ENCODE results near the gene RUNX1.

DNA sequence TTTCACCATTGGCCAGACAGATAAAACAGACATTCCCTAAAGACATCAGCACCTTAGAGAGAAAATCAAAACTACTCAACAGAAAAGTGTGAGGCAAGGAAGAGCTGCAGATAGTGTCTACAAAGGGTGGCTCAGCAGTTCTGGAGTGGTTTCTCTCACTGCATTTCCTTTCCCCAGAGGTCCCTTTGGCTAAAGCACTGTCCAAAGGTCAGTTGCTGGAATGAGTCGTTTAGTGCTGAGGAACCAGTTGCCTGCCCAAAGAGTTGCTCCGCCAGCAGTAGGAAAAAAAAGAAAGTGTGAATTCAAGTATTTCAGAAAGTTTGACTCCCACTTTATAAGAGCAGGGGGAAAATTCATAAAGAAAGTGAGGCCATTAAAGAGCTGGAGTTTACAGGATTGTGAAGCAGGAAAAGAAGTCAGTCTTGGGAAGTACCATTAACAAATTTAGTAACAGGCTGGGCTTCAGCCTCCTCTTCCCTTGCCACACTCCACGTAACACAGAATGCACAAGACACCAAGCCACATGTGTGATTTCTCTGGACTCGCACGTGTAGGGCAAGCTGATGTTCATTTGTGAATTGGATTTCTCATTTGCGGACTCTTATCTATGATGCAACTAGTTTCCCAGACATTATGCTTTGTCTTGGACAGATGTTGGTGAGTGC is 122.2 kb downstream of the RUNX1 start:
- TF ChIP-seq EZH2phosphoT487 (IDR thresholded peaks at IDR 0.05; ENCODE audit: borderline replicate concordance, low read length) (no peak), EZH2 (IDR thresholded peaks at IDR 0.05; ENCODE audit: low read length, unreplicated experiment) (no peak)
- TF ChIP-seq, protein P1, sequence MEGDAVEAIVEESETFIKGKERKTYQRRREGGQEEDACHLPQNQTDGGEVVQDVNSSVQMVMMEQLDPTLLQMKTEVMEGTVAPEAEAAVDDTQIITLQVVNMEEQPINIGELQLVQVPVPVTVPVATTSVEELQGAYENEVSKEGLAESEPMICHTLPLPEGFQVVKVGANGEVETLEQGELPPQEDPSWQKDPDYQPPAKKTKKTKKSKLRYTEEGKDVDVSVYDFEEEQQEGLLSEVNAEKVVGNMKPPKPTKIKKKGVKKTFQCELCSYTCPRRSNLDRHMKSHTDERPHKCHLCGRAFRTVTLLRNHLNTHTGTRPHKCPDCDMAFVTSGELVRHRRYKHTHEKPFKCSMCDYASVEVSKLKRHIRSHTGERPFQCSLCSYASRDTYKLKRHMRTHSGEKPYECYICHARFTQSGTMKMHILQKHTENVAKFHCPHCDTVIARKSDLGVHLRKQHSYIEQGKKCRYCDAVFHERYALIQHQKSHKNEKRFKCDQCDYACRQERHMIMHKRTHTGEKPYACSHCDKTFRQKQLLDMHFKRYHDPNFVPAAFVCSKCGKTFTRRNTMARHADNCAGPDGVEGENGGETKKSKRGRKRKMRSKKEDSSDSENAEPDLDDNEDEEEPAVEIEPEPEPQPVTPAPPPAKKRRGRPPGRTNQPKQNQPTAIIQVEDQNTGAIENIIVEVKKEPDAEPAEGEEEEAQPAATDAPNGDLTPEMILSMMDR (conservative IDR thresholded peaks at IDR 0.05; ENCODE audit: low read depth, low read length) = no peak
